ENCODE results near the gene TFPI2.

The TFPI2 gene

GRCh38 chr7:93910076-93910994 is 19.8 kb upstream of the TFPI2 start:
- DNase-seq (ENCODE audit: low spot score): no peak

GRCh38 chr7:93906267-93906666 is 15.7 kb upstream of the TFPI2 start, which contains the start of gene GNGT1:
TSS of gene GNGT1 (plus strand) at chr7:93906567. CDS start at chr7:93906747, 180 bp downstream.
- no peak for DNase-seq (ENCODE audit: low spot score)

DNA sequence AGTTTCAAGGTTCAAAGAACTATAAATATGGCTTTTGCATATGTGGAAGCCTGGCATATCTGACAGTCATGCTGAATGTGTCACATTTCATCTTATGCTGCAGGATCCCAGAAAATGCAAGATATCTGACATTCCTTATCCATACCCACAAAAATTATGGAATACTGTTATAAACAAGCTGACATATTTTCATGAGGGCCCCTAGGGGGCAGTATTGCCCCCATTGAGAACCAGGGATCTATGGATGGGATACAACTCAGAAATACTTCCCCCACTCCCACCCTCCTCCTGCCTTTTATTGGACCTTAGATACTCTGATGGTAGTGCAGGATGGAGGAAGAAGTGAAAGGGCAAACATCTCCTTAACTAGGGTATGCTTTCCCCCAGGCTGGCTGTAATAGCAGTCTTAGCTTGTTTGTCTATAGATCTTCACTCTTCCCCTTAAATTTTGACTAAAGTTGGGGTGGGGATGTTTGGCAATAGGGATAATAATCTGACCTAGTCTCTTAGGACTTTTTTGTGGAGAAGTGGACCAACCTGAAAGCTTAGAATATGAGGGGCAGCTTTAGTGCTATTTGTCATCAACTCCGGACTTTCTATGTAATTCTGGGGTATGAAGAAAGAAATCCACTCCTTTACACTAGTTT is 12.3 kb upstream of the TFPI2 start:
- peak; percentile 53 for DNase-seq (ENCODE audit: low spot score)

DNA sequence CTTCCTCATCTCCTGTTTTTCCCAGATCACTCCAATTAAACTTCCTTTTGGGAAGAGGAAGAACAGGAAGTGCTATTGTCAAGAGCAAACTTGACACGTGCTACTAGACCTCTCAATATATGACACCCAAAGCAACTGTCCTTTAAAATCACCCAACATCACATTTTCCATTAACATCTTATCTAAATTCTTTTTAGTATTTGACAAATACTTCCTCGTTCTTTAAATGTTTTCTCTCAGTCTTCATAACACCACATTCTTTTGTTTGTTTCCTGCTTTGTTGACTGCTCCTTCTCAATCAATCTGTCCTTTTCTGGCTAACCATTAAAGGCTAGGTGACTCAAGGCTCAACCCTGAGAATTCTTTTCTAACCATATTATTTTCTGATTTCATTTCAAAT is 7.1 kb upstream of the TFPI2 start:
- no peak for DNase-seq (ENCODE audit: low spot score)

DNA sequence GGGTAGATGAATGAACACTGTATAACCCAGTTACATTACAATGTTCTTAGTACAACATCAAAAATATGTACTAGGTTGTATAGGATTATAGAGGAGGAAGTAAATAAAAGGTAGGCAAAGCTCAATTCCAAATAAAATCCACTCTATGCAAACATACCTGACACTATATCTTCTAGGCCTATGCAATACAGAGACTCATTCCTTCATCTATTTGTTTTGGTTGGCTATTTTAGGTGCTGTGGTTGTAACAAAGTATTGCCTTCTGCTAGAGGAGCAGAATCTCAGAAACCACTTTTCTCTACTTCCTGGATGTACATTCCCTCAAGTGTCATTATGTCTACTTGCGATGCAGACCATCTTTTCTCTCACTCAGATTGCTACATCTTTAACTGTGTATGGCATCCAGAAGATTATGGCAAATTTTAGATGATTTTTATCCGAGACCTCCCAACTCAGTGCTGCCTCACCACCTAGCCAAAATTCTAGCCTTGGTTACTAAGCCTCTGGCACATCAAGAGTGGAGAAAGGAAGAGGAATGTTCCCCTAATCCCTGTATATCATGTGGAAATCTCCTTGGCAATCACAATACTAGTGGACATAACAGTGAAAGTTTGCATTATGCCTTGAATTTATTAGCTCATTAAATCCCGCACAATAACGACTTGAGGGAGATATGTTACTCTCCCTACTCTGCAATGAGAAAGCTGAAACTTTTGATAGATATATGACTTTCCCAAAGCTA is 5.5 kb upstream of the TFPI2 start:
- no peak for DNase-seq (ENCODE audit: low spot score)

GRCh38 chr7:93894966-93895640 is 4.5 kb upstream of the TFPI2 start:
- DNase-seq (ENCODE audit: low spot score): no peak

DNA sequence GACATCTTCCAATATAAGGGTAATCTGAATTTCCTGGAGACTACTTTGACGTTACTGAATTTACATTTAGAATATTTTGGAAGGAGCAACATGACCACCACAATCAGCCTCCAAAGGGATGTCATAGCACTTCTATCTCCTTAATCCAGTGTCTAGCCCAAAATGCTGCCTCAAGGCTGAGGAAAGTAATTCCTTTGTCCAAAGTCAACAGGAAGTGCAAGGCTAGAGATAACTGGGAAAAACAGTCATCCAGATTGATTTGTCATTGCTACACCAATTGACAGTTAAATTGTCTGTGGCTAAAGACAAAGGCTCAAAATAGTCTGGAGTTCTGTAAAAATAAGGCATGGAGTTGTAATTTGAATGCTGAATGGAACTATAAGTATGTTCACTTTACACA is 3.9 kb upstream of the TFPI2 start:
- no peak for DNase-seq (ENCODE audit: low spot score)

DNA sequence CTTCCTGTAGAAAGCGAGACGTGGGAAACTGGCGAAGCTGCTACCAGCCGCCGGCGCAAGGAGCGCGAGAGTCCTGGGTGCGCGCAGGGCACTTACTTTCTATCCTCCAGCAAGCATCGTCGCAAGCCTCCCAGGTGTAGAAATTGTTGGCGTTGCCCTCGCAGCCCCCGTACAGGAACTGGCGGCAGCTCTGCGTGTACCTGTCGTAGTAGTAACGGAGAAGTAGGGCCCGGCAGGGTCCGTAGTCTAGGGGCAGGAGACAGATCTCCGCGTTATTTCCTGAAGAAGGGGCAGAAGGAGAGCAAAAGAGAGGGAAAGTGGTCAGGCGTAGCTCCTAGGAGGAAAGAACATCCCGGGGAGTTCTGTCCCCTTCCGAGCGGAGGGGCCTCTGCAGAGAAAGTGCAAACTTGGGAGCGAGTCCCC is 501 bp downstream of the TFPI2 start:
- no peak for DNase-seq (ENCODE audit: low spot score)

DNA sequence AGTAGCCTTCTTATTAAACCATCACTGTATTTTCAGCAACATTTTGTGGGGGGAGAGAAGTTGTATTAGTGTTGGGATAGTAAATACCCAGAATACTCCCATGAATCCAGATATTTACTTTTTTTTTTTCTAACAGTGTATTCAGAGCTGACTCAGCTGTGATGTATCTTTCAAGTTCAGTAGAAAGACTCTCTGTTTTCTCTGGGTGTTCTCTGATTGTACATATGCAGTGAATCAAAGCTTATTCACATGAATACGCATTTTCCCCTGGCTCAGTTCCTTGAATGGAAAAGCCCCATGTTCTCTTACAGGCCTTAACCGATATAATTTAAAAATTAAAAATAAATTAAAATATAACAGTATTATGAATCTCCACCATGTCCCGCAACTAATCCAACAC is 1.3 kb downstream of the TFPI2 start:
- no peak for DNase-seq (ENCODE audit: low spot score)

DNA sequence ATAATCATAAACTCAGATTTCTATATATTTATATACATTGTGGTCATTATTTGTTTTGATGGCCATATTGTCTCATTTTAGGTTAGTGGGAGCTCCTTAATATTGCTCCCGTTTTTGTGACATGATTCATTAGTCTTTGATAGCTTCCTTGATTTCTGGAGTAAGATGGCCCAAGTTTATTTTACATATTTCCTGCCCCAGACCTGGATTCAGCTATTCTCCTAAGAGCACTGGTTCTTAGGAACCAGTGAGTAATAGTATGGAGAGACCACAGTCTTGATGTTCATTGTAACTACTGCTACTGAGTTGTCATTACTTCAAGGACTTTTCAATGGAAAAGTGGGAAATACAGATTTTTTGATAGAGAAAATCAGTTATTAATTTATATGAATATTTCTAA is 6.0 kb downstream of the TFPI2 start:
- no peak for DNase-seq (ENCODE audit: low spot score)

DNA sequence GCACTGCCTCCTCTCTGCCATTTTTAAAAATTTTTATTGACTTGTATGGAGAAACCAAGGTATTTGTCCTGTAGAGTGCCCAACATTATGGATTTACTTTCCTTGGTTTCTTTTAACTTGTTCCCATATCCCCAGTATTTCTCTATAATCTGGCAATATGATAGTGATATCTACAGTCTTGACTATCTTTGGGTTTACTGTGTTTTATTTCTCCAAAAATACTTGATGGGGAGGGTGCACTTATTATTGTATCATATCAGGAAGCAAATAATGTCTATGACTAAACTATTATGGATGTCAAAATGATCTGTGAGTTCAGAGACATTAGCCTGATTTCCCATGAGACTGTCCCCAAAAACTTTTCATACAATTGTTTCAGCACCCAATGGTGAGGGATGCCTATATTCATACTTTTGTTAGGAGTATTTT is 6.6 kb downstream of the TFPI2 start:
- DNase-seq (ENCODE audit: low spot score): no peak

DNA sequence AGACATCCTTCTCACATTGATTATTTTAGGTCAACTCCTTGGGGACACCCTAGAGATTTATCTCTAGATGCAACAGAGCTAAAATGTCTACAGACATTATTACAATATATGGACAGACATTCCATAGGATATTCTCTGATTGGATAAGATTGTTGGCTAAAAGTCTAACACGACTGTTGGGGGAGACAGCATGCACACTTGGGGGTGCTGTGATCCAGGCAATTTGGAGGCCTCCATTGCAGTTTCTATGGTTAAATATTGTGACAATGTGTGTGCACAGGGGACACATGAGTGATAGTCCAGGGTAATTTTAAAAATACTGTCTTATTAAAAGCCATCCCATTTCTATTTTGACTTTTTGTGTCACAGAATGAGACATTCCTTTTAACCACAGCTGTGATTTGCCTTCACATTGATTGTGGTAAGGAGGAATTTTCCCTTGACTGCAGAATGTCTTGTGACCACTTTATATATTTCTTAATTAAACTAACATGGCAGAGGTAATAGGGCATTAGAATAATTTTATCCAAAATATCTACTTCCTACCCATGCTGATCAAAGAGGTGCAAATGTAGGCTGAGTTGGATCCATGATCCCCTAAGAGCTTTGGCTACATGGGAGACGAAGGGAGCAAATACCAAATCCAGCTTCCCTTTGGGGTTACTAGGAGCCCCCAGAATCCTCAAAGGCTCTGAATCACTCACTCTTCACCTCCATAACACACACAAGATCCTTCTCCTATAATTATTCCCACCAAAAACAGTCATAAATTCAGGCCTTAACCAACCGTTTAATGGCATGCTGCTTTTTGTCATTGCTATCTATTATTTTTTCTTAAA is 7.3 kb downstream of the TFPI2 start:
- DNase-seq (ENCODE audit: low spot score): peak; percentile 27

GRCh38 chr7:93882468-93882867 is 8.1 kb downstream of the TFPI2 start:
- no peak for DNase-seq (ENCODE audit: low spot score)

DNA sequence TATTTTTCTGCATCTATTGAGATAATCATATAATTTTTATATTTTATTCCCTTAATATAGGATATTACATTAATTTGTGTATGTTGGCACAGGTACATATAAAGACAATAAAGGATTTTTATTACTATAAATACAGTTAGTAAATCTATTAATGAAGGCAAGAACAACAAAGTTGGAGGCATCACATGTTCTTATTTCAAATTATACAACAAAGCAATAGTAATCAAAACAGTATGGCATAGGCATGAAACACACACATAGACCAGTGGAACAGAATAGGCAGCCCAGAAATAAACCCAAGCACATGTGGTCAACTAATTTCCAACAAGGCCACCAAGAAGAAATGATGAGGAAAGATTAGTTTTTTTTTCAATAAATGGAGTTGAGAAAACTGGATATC is 11.2 kb downstream of the TFPI2 start:
- no peak for DNase-seq (ENCODE audit: low spot score)

DNA sequence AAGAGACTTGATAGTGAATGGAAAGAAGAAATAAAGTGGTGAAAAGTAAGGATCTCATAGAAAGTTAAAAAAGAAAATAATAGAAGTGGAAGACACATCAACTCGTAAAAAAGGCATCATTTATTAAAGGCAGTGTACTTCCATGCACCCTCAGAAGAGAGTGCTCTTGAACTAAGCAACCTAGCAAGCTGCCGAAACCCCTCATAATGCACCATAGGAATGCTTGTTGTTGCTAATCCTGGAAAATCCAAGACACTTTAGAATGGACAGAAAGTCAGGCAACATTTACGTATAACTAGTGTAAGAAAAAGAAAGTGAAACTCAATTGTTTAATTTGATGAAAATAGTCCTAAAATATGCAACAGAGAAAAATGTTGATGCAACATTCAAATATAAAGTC is 12.8 kb downstream of the TFPI2 start:
- no peak for DNase-seq (ENCODE audit: low spot score)

DNA sequence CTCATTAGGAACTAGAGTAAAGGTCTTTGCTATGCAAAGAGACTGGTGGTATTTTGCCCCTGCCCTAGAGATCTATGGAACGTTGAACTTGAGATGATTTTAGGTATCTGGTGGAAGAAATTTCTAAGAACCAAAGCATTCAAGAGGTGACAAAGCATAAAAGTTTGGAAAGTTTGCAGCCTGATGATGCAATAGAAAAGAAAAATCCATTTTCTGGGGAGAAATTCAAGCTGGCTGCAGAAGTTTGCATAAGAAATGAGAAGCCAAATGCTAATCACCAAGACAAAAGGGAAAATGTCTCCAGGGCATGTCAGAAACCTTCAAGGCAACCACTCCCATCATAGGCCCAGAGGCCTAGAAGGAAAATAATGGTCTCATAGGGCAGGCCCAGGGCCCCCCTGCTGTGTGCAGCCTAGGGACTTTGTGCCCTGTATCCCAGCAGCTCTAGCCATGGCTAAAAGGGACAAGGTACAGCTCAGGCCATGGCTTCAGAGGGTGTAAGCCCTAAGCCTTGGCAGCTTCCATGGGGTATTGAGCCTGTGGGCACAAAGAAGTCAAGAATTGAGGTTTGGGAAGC is 16.5 kb downstream of the TFPI2 start:
- no peak for DNase-seq (ENCODE audit: low spot score)

GRCh38 chr7:93866886-93867285 is 23.7 kb downstream of the TFPI2 start:
- no peak for DNase-seq (ENCODE audit: low spot score)

DNA sequence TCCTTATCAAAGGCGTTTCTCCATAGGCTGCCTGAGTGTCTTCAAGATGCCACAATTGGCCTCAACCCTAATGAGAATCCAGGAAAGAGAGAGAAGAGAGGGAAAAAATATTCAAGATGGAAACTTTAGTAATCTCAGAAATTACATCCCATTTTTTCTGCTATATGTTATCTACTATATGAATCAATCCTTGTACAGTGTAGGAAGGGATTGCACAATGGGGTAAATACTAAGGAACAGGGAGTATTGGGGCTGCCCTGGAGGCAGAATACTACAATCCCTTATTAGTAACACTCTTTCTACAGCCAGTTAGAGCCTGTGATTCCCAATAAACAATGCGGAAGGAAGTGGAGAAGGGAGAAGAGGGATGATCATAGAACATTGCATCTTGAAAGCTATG is 27.9 kb downstream of the TFPI2 start:
- DNase-seq (ENCODE audit: low spot score): no peak

GRCh38 chr7:93861325-93861949 is 29.1 kb downstream of the TFPI2 start:
- DNase-seq (ENCODE audit: low spot score): peak; percentile 30

DNA sequence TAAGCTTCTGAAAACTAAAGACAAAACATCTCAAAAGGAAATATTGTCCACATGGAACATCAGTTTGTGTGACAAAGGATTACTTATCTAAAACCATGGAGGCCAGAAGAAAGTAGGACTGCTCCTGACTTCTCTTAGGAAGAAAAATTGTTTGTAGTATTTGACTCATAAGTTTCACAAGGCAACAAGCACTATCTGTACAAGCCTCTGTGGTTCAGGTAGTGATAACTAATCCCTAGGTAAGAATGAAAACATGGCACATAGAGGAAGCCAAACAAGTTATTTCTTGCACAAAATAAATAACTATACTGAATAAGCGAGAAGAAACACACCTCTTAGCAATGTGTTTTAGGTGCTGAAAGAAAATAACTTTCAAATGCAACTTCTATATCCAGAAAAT is 30.3 kb downstream of the TFPI2 start:
- no peak for DNase-seq (ENCODE audit: low spot score)
